ENCODE measurements around the gene BTBD2. TPM values are rescaled to one million over a fixed set of nuclear protein-coding genes. Genes with fewer than 3 reads are reported as not detected.

Gene BTBD2
- total and polyA plus RNA-seq, 2 donors, result 18.0 to 36.9 TPM

DNA sequence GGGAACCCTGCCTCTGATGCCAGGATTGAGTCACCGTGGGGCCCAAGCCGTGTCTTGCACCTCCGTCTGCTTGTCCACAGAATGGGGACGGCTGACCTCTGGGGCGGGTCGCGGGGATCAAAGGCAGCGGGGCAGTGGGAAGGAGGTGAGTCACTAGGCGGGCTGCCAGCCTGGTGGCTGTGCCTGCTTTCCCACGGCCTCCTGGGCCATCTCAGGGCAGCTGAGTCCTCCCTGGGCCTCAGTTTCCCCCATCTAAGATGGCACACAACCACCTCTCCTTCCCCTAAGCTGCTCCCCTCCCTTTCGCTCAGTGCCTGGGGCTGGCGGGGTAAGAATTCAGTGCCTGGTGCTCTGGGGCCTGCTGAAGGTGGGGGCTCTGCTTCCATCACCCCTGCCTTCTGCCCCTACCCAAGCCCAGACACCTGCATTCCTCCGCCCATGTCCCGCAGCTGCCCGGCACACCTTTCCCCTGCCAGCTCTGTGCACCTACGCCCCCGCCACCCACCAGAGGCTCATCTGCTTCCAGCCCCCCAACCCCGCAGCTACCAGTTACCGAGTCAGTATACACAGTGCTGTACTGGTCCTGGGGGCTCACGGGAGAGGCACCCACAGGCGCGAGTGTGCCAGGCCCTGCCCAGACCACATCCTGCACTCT, 32.1 kb upstream of the BTBD2 start:
- Histone ChIP-seq H3K36me3 (ENCODE audit: control insufficient read depth in 2 of 2, insufficient read depth in 2 of 2, low read length in 1 of 2) (peaks cover 48 to 62% of the 10 kb centered on the region in 2 donors), H3K27me3 (ENCODE audit: control insufficient read depth in 2 of 2, insufficient read depth in 1 of 2, low read length in 1 of 2) (no peaks in the 10 kb centered on the region), H3K4me3 (ENCODE audit: low read length in 2 of 2) (peak overlapping the region in 1 of 2 donors; percentile 19), H3K27ac (ENCODE audit: low read depth in 1 of 2, low read length in 1 of 2) (no peak overlapping the region), H3K9me3 (ENCODE audit: control insufficient read depth in 2 of 2, insufficient read depth in 1 of 2, low read length in 1 of 2) (peaks cover 0 to 3% of the 10 kb centered on the region in 2 donors), H3K4me1 (ENCODE audit: control insufficient read depth in 2 of 2, insufficient read depth in 2 of 2, low read length in 2 of 2) (peaks cover 55 to 76% of the 10 kb centered on the region in 2 donors)
- DNase-seq (ENCODE audit: low read depth in 6 of 9, low spot score in 9 of 9), result no peak
- 91% methylated on average over 22 of the region's 22 CpGs for WGBS

DNA sequence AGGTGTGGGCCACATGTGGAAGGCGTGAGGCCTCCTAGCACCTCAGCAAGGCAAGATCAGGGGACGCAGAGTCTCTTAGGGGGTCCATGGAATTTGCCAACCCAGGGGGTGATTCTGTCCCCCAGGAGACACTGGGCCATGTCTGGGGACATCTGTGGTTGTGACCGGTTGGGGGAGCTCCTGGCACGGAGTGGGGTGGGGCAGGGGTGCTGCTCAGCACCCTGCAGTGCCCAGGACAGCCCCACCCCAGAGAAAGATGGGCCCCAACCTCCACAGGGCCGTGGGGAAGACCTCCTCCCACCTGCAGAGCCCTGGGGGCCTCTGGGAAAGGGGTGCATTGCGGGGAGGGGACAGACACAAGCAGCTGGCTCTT, 31.5 kb upstream of the BTBD2 start:
- WGBS, result 94% methylated on average over 6 of the region's 6 CpGs
- Histone ChIP-seq H3K4me1 (ENCODE audit: control insufficient read depth in 2 of 2, insufficient read depth in 2 of 2, low read length in 2 of 2) (peaks cover 56 to 75% of the 10 kb centered on the region in 2 donors), H3K27me3 (ENCODE audit: control insufficient read depth in 2 of 2, insufficient read depth in 1 of 2, low read length in 1 of 2) (no peaks in the 10 kb centered on the region), H3K4me3 (ENCODE audit: low read length in 2 of 2) (no peak overlapping the region), H3K9me3 (ENCODE audit: control insufficient read depth in 2 of 2, insufficient read depth in 1 of 2, low read length in 1 of 2) (peaks cover 0 to 7% of the 10 kb centered on the region in 2 donors), H3K27ac (ENCODE audit: low read depth in 1 of 2, low read length in 1 of 2) (no peak overlapping the region), H3K36me3 (ENCODE audit: control insufficient read depth in 2 of 2, insufficient read depth in 2 of 2, low read length in 1 of 2) (peaks cover 52 to 66% of the 10 kb centered on the region in 2 donors)
- no peak for DNase-seq (ENCODE audit: low read depth in 6 of 9, low spot score in 9 of 9)

DNA sequence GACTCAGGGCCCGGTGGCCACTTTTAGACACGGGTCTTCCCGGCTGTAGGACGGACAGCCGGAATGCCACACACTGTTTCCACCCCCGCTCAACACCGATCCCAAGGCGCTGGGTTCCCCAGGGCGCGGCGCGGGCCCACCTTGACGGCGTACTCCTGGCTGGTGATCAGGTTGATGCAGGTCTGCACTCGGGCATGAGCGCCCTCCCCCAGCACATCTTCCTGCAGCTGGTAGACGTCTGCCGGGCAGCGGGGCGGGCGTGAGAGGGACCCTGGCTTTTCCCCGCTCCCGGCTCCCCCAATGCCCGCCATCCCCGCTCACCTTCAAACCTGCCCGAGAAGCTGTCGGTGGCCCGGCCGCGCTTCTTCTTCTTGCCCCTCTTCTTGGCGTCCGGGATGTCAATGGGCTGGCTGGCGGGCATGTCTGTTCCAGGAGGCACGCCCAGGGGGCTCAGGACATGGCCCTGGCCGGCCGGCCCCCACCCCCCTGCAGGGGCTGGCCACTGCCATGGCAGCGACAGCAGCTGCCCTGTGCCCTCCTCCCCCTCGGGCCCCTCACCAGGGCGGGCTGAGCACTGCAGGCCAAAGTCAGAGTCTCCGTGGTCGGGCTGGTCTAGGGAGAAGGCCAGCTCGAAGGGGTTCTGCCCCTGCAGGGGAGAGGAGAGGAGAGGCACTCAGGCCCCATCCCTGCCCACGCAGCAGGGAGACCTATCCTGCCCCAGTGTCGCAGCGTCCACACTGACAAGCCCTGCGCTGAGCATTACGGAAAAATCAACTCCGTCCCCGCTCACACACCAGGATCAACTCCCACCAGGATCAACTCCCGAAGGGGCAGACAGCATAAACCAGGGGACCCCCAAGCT, 30.8 kb upstream of the BTBD2 start:
- Histone ChIP-seq H3K9me3 (ENCODE audit: control insufficient read depth in 2 of 2, insufficient read depth in 1 of 2, low read length in 1 of 2) (peaks cover 0 to 7% of the 10 kb centered on the region in 2 donors), H3K4me1 (ENCODE audit: control insufficient read depth in 2 of 2, insufficient read depth in 2 of 2, low read length in 2 of 2) (peaks cover 53 to 74% of the 10 kb centered on the region in 2 donors), H3K4me3 (ENCODE audit: low read length in 2 of 2) (no peak overlapping the region), H3K27ac (ENCODE audit: low read depth in 1 of 2, low read length in 1 of 2) (no peak overlapping the region), H3K36me3 (ENCODE audit: control insufficient read depth in 2 of 2, insufficient read depth in 2 of 2, low read length in 1 of 2) (peaks cover 52 to 69% of the 10 kb centered on the region in 2 donors), H3K27me3 (ENCODE audit: control insufficient read depth in 2 of 2, insufficient read depth in 1 of 2, low read length in 1 of 2) (no peaks in the 10 kb centered on the region)
- WGBS, result 98% methylated on average over 50 of the region's 50 CpGs
- no peak for DNase-seq (ENCODE audit: low read depth in 6 of 9, low spot score in 9 of 9)

DNA sequence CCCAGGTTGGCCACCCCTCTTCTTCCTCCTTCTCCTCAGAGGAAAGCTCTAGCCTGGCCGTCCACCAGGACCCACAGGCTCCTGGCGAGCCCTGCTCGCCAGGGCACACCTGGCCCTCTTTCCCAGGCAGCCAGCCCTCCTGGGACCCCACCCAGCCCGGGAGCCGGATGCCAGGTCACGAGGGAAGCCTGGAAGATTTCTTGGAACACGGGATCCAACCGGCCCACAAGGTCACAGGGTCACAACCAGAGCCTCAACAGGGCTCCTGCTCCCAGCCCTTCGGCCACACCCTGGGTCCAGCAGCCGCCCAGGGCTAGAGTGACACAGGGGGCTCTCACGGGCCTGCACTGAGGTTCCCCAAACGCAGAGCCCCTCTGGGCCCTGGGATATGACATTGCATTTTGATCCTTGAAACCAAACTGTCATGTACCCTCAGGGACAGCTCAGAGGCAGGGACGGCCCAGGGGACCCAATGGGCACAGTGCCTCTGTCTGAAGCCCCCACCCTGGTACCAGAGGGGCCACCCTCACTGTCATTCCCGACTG, 30.1 kb upstream of the BTBD2 start:
- no peaks in the 10 kb centered on the region for H3K27me3 ChIP-seq (ENCODE audit: control insufficient read depth in 2 of 2, insufficient read depth in 1 of 2, low read length in 1 of 2)
- WGBS, result 90% methylated on average over 14 of the region's 14 CpGs
- no peak overlapping the region for H3K27ac ChIP-seq (ENCODE audit: low read depth in 1 of 2, low read length in 1 of 2)
- H3K4me1 ChIP-seq (ENCODE audit: control insufficient read depth in 2 of 2, insufficient read depth in 2 of 2, low read length in 2 of 2), result peaks cover 60 to 80% of the 10 kb centered on the region in 2 donors
- peaks cover 59 to 76% of the 10 kb centered on the region in 2 donors for H3K36me3 ChIP-seq (ENCODE audit: control insufficient read depth in 2 of 2, insufficient read depth in 2 of 2, low read length in 1 of 2)
- no peak overlapping the region for H3K4me3 ChIP-seq (ENCODE audit: low read length in 2 of 2)
- no peak for DNase-seq (ENCODE audit: low read depth in 6 of 9, low spot score in 9 of 9)
- H3K9me3 ChIP-seq (ENCODE audit: control insufficient read depth in 2 of 2, insufficient read depth in 1 of 2, low read length in 1 of 2), result peaks cover 0 to 7% of the 10 kb centered on the region in 2 donors

DNA sequence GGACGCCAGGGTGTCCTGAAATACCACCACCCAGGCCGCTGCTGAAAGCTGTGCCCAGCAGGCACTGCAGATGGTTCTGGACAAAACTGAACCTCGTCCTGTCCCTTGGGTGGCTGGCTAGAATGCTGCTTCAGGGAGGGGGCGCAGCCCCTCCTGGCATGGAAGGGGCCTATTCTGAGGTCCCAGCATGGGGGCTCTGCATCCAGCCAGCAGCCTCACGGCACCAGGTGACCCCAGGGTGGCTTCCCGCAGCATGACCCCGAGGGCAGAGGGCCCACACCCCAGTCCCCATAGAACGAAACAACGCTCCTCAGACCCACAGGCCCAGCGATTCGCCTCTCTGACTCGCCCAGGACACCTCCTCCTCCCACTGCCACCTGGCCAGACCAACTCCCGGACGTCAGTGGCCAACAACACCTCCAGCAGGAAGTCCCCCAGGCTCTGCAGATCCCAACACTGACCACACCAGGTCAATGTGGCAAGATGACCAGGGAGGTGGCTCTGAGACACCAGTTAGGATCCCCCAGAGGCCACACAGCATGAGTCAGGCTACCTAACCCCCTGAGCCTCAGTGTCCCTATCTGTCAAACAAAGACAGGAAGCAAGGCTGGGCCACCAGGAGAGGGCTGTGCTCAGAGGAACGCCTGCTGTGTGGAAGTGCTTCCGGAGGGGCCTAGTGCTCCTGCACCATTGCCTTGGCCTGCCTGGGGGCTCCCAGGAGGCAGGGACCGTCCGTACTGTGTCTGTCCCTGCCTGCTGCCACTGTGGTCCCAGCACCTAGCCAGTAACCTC, 29.4 kb upstream of the BTBD2 start:
- no peak for DNase-seq (ENCODE audit: low read depth in 6 of 9, low spot score in 9 of 9)
- H3K27me3 ChIP-seq (ENCODE audit: control insufficient read depth in 2 of 2, insufficient read depth in 1 of 2, low read length in 1 of 2), result no peaks in the 10 kb centered on the region
- no peak overlapping the region for H3K4me3 ChIP-seq (ENCODE audit: low read length in 2 of 2)
- H3K36me3 ChIP-seq (ENCODE audit: control insufficient read depth in 2 of 2, insufficient read depth in 2 of 2, low read length in 1 of 2), result peaks cover 65 to 83% of the 10 kb centered on the region in 2 donors
- H3K9me3 ChIP-seq (ENCODE audit: control insufficient read depth in 2 of 2, insufficient read depth in 1 of 2, low read length in 1 of 2), result peaks cover 0 to 7% of the 10 kb centered on the region in 2 donors
- 98% methylated on average over 18 of the region's 18 CpGs for WGBS
- H3K27ac ChIP-seq (ENCODE audit: low read depth in 1 of 2, low read length in 1 of 2), result peak overlapping the region; percentile 9 to 81
- peaks cover 60 to 80% of the 10 kb centered on the region in 2 donors for H3K4me1 ChIP-seq (ENCODE audit: control insufficient read depth in 2 of 2, insufficient read depth in 2 of 2, low read length in 2 of 2)

DNA sequence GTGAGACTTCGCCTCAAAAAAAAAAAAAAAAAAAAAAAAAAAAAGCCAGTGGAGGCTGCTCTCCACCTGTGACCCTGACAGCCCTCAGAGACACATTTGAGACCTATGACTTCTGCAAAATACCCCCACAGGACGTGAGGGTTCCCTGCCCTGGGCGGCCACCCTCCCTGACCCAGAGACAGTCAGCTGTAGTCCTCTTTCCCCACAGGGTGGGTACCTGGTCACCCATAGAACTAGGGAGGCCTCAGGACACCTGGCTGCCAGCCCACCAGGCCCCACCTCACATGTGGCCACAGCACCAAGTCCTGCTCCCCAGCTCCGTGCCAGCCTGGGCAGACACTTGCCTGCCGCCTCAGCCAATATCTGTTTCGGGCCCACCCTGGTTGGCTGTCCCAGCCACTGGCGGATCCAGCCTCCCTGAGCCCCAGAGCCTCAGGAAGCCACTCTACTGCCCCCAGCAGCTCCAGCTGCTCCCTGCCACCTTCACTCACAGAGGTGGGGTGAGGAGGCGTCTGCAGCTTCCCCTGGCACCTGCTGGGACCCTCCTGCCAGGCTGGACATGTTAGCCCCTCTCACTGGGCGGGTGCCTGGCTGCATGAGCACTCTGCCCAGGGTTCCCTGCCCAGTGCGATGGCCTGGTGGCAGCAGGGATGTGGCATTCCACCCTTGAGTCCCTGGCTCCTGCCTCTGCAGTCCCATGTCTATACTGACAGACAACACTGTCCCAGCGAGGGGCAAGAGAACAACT, 28.6 kb upstream of the BTBD2 start:
- DNase-seq (ENCODE audit: low read depth in 6 of 9, low spot score in 9 of 9), result peak in 1 of 9 donors; percentile 41
- Histone ChIP-seq H3K4me1 (ENCODE audit: control insufficient read depth in 2 of 2, insufficient read depth in 2 of 2, low read length in 2 of 2) (peaks cover 52 to 73% of the 10 kb centered on the region in 2 donors), H3K36me3 (ENCODE audit: control insufficient read depth in 2 of 2, insufficient read depth in 2 of 2, low read length in 1 of 2) (peaks cover 73 to 87% of the 10 kb centered on the region in 2 donors), H3K27me3 (ENCODE audit: control insufficient read depth in 2 of 2, insufficient read depth in 1 of 2, low read length in 1 of 2) (no peaks in the 10 kb centered on the region), H3K9me3 (ENCODE audit: control insufficient read depth in 2 of 2, insufficient read depth in 1 of 2, low read length in 1 of 2) (peaks cover 0 to 7% of the 10 kb centered on the region in 2 donors), H3K27ac (ENCODE audit: low read depth in 1 of 2, low read length in 1 of 2) (peak overlapping the region; percentile 36 to 81), H3K4me3 (ENCODE audit: low read length in 2 of 2) (no peak overlapping the region)
- WGBS, result 90% methylated on average over 11 of the region's 11 CpGs

DNA sequence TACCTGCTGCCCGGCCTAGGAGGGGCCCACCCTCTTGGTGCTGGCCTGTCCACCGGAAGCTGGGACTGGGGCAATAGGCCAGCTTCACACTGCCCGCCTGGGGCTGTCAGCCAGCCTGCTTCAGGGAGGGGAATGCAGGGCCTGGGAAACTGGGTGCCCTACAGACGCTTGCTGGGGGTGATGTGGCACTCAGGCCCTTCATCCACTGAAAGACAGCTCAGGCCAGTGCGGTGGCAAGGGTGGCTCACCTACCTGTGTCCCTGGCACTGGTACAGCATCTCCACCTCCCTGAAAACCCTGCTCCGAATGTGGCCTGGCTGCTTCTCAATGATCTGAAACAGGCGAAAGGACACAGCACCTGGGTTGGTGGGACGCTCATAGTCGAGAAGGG, 27.7 kb upstream of the BTBD2 start:
- peak overlapping the region; percentile 11 to 97 for H3K27ac ChIP-seq (ENCODE audit: low read depth in 1 of 2, low read length in 1 of 2)

More for the DNA sequence above, 27.7 kb upstream of the BTBD2 start:
- no peak for DNase-seq (ENCODE audit: low read depth in 6 of 9, low spot score in 9 of 9)
- Histone ChIP-seq H3K27me3 (ENCODE audit: control insufficient read depth in 2 of 2, insufficient read depth in 1 of 2, low read length in 1 of 2) (no peaks in the 10 kb centered on the region), H3K4me1 (ENCODE audit: control insufficient read depth in 2 of 2, insufficient read depth in 2 of 2, low read length in 2 of 2) (peaks cover 43 to 64% of the 10 kb centered on the region in 2 donors), H3K36me3 (ENCODE audit: control insufficient read depth in 2 of 2, insufficient read depth in 2 of 2, low read length in 1 of 2) (peaks cover 74 to 88% of the 10 kb centered on the region in 2 donors), H3K4me3 (ENCODE audit: low read length in 2 of 2) (no peak overlapping the region), H3K9me3 (ENCODE audit: control insufficient read depth in 2 of 2, insufficient read depth in 1 of 2, low read length in 1 of 2) (peaks cover 0 to 7% of the 10 kb centered on the region in 2 donors)
- 94% methylated on average over 9 of the region's 9 CpGs for WGBS

All from thymus (tissue), 11 donors.